H9 (cell line): ENCODE results near the gene HSPA2. TPM values are rescaled to one million over a fixed set of nuclear protein-coding genes. Genes with fewer than 3 reads are reported as not detected.

Experiments
- DNase-seq: peaks from one replicate; pipeline ENCODE4 v3.0.0-alpha.2; 2017
- H2AFZ ChIP-seq: one replicate; pipeline ENCODE4 v1.6.1; 2013; ENCODE audit warnings: mild to moderate bottlenecking, low read length, control low read depth, moderate library complexity
- H2AK5ac ChIP-seq: 2 replicates; pipeline ENCODE4 v1.6.1; 2013; ENCODE audit warnings: low read length, control low read depth, mixed read lengths; ENCODE audit not compliant: insufficient read length
- H2BK120ac ChIP-seq: one replicate; pipeline ENCODE4 v1.6.1; 2013; ENCODE audit warnings: low read depth, mild to moderate bottlenecking, low read length, control low read depth, inconsistent platforms; ENCODE audit not compliant: poor library complexity, severe bottlenecking
- H2BK12ac ChIP-seq: 2 replicates; pipeline ENCODE4 v1.6.1; 2013; ENCODE audit warnings: low read length, control low read depth, mixed read lengths, low read depth; ENCODE audit not compliant: insufficient read length
- H2BK15ac ChIP-seq: 2 replicates; pipeline ENCODE4 v1.6.1; 2013; ENCODE audit warnings: low read depth, low read length, control low read depth
- H2BK20ac ChIP-seq: one replicate; pipeline ENCODE4 v1.6.1; 2013; ENCODE audit warnings: low read depth, mild to moderate bottlenecking, low read length, control low read depth, inconsistent platforms; ENCODE audit not compliant: poor library complexity, severe bottlenecking
- H2BK5ac ChIP-seq: 2 replicates; pipeline ENCODE4 v1.6.1; 2013; ENCODE audit warnings: low read length, control low read depth, mixed read lengths; ENCODE audit not compliant: insufficient read length
- H3K14ac ChIP-seq: 2 replicates; pipeline ENCODE4 v1.6.1; 2013; ENCODE audit warnings: low read length, control low read depth; ENCODE audit not compliant: insufficient read depth
- H3K18ac ChIP-seq: 2 replicates; pipeline ENCODE4 v1.6.1; 2013; ENCODE audit warnings: low read depth, mild to moderate bottlenecking, mixed read lengths, low read length, control low read depth; ENCODE audit not compliant: insufficient read length
- H3K23ac ChIP-seq: 2 replicates; pipeline ENCODE4 v1.6.1; 2013; ENCODE audit warnings: low read length, control low read depth, mixed read lengths, low read depth; ENCODE audit not compliant: insufficient read length
- H3K23me2 ChIP-seq: 2 replicates; pipeline ENCODE4 v1.6.1; 2013; ENCODE audit warnings: low read depth, mild to moderate bottlenecking, mixed read lengths, low read length, control low read depth; ENCODE audit not compliant: insufficient read length, poor library complexity, severe bottlenecking
- H3K27ac ChIP-seq: 2 replicates; pipeline ENCODE4 v1.5.1; 2013; ENCODE audit warnings: low read length, control low read depth, mixed read lengths, low read depth; ENCODE audit not compliant: insufficient read length
- H3K27me3 ChIP-seq: 2 replicates; pipeline ENCODE4 v1.6.1; 2013; ENCODE audit warnings: low read length, control low read depth, inconsistent platforms; ENCODE audit not compliant: insufficient read depth
- H3K4ac ChIP-seq: 2 replicates; pipeline ENCODE4 v1.6.1; 2013; ENCODE audit warnings: low read depth, mild to moderate bottlenecking, control low read depth, inconsistent platforms, low read length, moderate library complexity
- H3K4me1 ChIP-seq: 2 replicates; pipeline ENCODE4 v1.6.1; 2013; ENCODE audit warnings: low read length, control low read depth, inconsistent platforms; ENCODE audit not compliant: insufficient read depth
- H3K4me2 ChIP-seq: 2 replicates; pipeline ENCODE4 v1.6.1; 2013; ENCODE audit warnings: low read length, control low read depth, mixed read lengths; ENCODE audit not compliant: insufficient read length, insufficient read depth
- H3K56ac ChIP-seq: 2 replicates; pipeline ENCODE4 v1.6.1; 2013; ENCODE audit warnings: low read depth, mild to moderate bottlenecking, mixed read lengths, low read length, control low read depth; ENCODE audit not compliant: insufficient read length
- H3K79me1 ChIP-seq: 2 replicates; pipeline ENCODE4 v1.6.1; 2013; ENCODE audit warnings: low read depth, mild to moderate bottlenecking, moderate library complexity, low read length, control low read depth, inconsistent platforms; ENCODE audit not compliant: insufficient read depth, poor library complexity, severe bottlenecking
- H3K79me2 ChIP-seq: 2 replicates; pipeline ENCODE4 v1.6.1; 2013; ENCODE audit warnings: low read length, control low read depth, inconsistent platforms; ENCODE audit not compliant: insufficient read depth
- H3K9ac ChIP-seq: 2 replicates; pipeline ENCODE4 v1.6.1; 2013; ENCODE audit warnings: low read length, control low read depth, mixed read lengths; ENCODE audit not compliant: insufficient read length; ENCODE audit errors: extremely low read depth
- H3K9me3 ChIP-seq: one replicate; pipeline ENCODE4 v1.6.1; 2013; ENCODE audit warnings: low read depth, low read length, inconsistent platforms; ENCODE audit not compliant: control insufficient read depth
- H3T11ph ChIP-seq: one replicate; pipeline ENCODE4 v1.6.1; 2013; ENCODE audit warnings: mild to moderate bottlenecking, low read length, control low read depth, inconsistent platforms
- H4K20me1 ChIP-seq: one replicate; pipeline ENCODE4 v1.6.1; 2013; ENCODE audit not compliant: control insufficient read depth, insufficient read length, insufficient read depth
- H4K5ac ChIP-seq: 2 replicates; pipeline ENCODE4 v1.6.1; 2013; ENCODE audit warnings: low read depth, mild to moderate bottlenecking, mixed read lengths, low read length, control low read depth; ENCODE audit not compliant: insufficient read length
- H4K8ac ChIP-seq: replicated peaks from 2 replicates; pipeline ENCODE4 v1.6.1; 2013; ENCODE audit warnings: low read length, control low read depth, mixed read lengths, low read depth; ENCODE audit not compliant: insufficient read length
- H4K91ac ChIP-seq: 2 replicates; pipeline ENCODE4 v1.6.1; 2013; ENCODE audit warnings: low read depth, mild to moderate bottlenecking, moderate library complexity, mixed read lengths, low read length, control low read depth; ENCODE audit not compliant: insufficient read length
- H3K27ac Mint-ChIP-seq, 3 experiments: 2 replicates in 2 of 3; 3 replicates in 1 of 3; pipeline ENCODE4 v1.8.0; 2020 to 2021; ENCODE audit warnings: mixed read lengths in 3 of 3, mild to moderate bottlenecking in 1 of 3, moderate library complexity in 1 of 3
- H3K27me3 Mint-ChIP-seq: 2 replicates; pipeline ENCODE4 v1.8.0; 2021; ENCODE audit warnings: low read depth, mild to moderate bottlenecking, moderate library complexity, mixed read lengths
- H3K36me3 Mint-ChIP-seq, 3 experiments: 2 replicates in 2 of 3; 3 replicates in 1 of 3; pipeline ENCODE4 v1.8.0; 2020 to 2021; ENCODE audit warnings: low read depth in 3 of 3, mixed read lengths in 3 of 3; ENCODE audit not compliant: insufficient read depth in 1 of 3
- H3K4me1 Mint-ChIP-seq, 2 experiments: 2 replicates each; pipeline ENCODE4 v1.8.0; 2020; ENCODE audit warnings: mixed read lengths in 2 of 2
- H3K4me3 Mint-ChIP-seq, 2 experiments: 2 replicates in 1 of 2; 3 replicates in 1 of 2; pipeline ENCODE4 v1.8.0; 2020 to 2021; ENCODE audit warnings: mild to moderate bottlenecking in 2 of 2, mixed read lengths in 2 of 2, moderate library complexity in 1 of 2
- H3K9me3 Mint-ChIP-seq, 2 experiments: 2 replicates in 1 of 2; 3 replicates in 1 of 2; pipeline ENCODE4 v1.8.0; 2020; ENCODE audit warnings: mild to moderate bottlenecking in 2 of 2, mixed read lengths in 2 of 2, moderate library complexity in 1 of 2
- WGBS: extraction: QIAGEN DNeasy Blood & Tissue Kit; methylation state at CpG from one replicate; pipeline ENCODE4 v1.1.7; 2013; ENCODE audit warnings: missing lambda C conversion rate, low lambda C conversion rate, mixed read lengths; ENCODE audit not compliant: insufficient read length; ENCODE audit errors: extremely low coverage; 5-methylcytosine and 5-hydroxymethylcytosine counted together
- total RNA-seq: library from RNA; stranded (reverse); gene quantifications from 2 replicates; pipeline ENCODE4 v1.2.1, GENCODE V29; 2021
- TF ChIP-seq, protein P1 (sequence below): fragments of 200-600 bp; sonication (generic); conservative IDR thresholded peaks from 3 replicates; pipeline ENCODE4 v1.8.0; 2021; ENCODE audit warnings: antibody characterized with exemption, mild to moderate bottlenecking

Gene HSPA2
- total RNA-seq, 1 experiment from 2014 or later: 25.8 TPM

GRCh38 chr14:64501411-64502171, 39.0 kb upstream of the HSPA2 start:
- Histone ChIP-seq H3K9ac (no peak overlapping the region), H3K4ac (no peak overlapping the region), H3K79me2 (peaks cover 13% of the 10 kb centered on the region; the same call in 1 of the 2 replicates), H3K27ac (no peak overlapping the region), H3K27me3 (no peaks in the 10 kb centered on the region), H2BK12ac (no peak overlapping the region), H2AK5ac (no peak overlapping the region), H4K20me1 (no peaks in the 10 kb centered on the region), H3K4me1 (no peaks in the 10 kb centered on the region; the same call in 1 of the 2 replicates), H3K56ac (no peak overlapping the region), H3K14ac (no peak overlapping the region), H3K4me2 (no peak overlapping the region), H4K91ac (no peak overlapping the region), H2AFZ (no peak overlapping the region), H3K18ac (no peak overlapping the region), H3K23me2 (peaks cover 15% of the 10 kb centered on the region), H3K79me1 (no peaks in the 10 kb centered on the region), H4K5ac (no peak overlapping the region), H2BK5ac (no peak overlapping the region), H2BK20ac (no peak overlapping the region), H4K8ac (no peak overlapping the region), H2BK15ac (no peak overlapping the region), H3T11ph (no peak overlapping the region), H3K9me3 (no peaks in the 10 kb centered on the region), H3K23ac (no peak overlapping the region), H2BK120ac (no peak overlapping the region)
- peak overlapping the region; percentile 10 to 44; a peak in 2 of 5 replicates for H3K4me3 Mint-ChIP-seq
- no peaks in the 10 kb centered on the region for H3K27me3 Mint-ChIP-seq
- peaks cover 7 to 19% (median 14%) of the 10 kb centered on the region in 3 experiments; a peak in 6 of 7 replicates for H3K36me3 Mint-ChIP-seq
- TF ChIP-seq, protein P1, sequence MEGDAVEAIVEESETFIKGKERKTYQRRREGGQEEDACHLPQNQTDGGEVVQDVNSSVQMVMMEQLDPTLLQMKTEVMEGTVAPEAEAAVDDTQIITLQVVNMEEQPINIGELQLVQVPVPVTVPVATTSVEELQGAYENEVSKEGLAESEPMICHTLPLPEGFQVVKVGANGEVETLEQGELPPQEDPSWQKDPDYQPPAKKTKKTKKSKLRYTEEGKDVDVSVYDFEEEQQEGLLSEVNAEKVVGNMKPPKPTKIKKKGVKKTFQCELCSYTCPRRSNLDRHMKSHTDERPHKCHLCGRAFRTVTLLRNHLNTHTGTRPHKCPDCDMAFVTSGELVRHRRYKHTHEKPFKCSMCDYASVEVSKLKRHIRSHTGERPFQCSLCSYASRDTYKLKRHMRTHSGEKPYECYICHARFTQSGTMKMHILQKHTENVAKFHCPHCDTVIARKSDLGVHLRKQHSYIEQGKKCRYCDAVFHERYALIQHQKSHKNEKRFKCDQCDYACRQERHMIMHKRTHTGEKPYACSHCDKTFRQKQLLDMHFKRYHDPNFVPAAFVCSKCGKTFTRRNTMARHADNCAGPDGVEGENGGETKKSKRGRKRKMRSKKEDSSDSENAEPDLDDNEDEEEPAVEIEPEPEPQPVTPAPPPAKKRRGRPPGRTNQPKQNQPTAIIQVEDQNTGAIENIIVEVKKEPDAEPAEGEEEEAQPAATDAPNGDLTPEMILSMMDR: no peak
- whole genome bisulfite sequencing: no CpG with 5 or more reads among the region's 8 CpGs
- H3K4me1 Mint-ChIP-seq: peaks cover 27% of the 10 kb centered on the region in 2 experiments
- no peaks in the 10 kb centered on the region for H3K9me3 Mint-ChIP-seq
- no peak for DNase-seq
- no peak overlapping the region; a peak in 1 of 7 replicates for H3K27ac Mint-ChIP-seq
